GM12864 (cell line): Measurements from ENCODE around the gene PHYHIPL.
"Not testable (repeated sequence)": the region's sequence is repeated elsewhere in the genome, so short reads cannot be mapped to it uniquely, and the experiment has no call there.

Source experiments
- DNase-seq: peaks from one replicate; pipeline ENCODE4 v3.0.0-alpha.2; 2011; ENCODE audit warnings: low read depth
- H3K4me3 ChIP-seq: 2 replicates; pipeline ENCODE4 v1.5.1; 2011; ENCODE audit warnings: mild to moderate bottlenecking, low read depth, low read length, control low read depth
- CTCF ChIP-seq: IDR thresholded peaks from 2 replicates; pipeline ENCODE4 v1.5.1; 2011; ENCODE audit warnings: low read depth, mild to moderate bottlenecking, moderate library complexity, low read length, control low read depth, inconsistent platforms; ENCODE audit errors: missing control alignments

The PHYHIPL gene

GRCh38 chr10:59216178-59216869 lies 39.9 kb downstream of the PHYHIPL start:
- no peak overlapping the region for H3K4me3 ChIP-seq
- no peak for DNase-seq
- TF ChIP-seq CTCF: no peak

GRCh38 chr10:59222788-59223187 lies 46.3 kb downstream of the PHYHIPL start:
- no peak overlapping the region for H3K4me3 ChIP-seq
- TF ChIP-seq CTCF: no peak
- no peak for DNase-seq

DNA sequence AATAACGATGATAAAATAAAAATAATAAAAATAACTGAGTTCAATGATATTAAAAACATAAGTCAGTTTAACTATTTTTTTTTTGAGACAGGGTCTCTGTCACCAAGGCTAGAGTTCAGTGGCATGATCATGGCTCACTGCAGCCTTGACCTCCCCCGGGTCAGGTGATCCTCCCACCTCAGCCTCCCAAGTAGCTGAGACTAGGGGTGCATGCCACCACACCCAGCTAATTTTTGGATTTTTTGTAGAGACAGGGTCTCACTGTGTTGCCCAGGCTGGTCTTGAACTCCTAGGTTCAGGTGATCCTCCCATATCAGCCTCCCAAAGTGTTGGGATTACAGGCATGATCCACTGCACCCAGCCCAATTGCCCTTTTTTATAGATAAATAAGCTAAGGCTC lies 47.2 kb downstream of the PHYHIPL start:
- not testable (repeated sequence) for H3K4me3 ChIP-seq, DNase-seq

GRCh38 chr10:59225211-59225610 lies 48.8 kb downstream of the PHYHIPL start:
- no peak for DNase-seq
- no peak overlapping the region for H3K4me3 ChIP-seq
- TF ChIP-seq CTCF: no peak

- TF ChIP-seq CTCF: no peak
- no peak for DNase-seq
- no peak overlapping the region for H3K4me3 ChIP-seq
Observed at GRCh38 chr10:59227136-59227673, 50.8 kb downstream of the PHYHIPL start.

- no peak for DNase-seq
- H3K4me3 ChIP-seq: no peak overlapping the region
- no peak for TF ChIP-seq CTCF
Observed at GRCh38 chr10:59229441-59229840, 53.0 kb downstream of the PHYHIPL start.

GRCh38 chr10:59234194-59234593 lies 57.8 kb downstream of the PHYHIPL start:
- TF ChIP-seq CTCF: no peak
- H3K4me3 ChIP-seq: no peak overlapping the region
- no peak for DNase-seq
